GM18858 (cell line): ENCODE results near the gene MAPK1.
"Not testable (repeated sequence)": the region's sequence is repeated elsewhere in the genome, so short reads cannot be mapped to it uniquely, and the experiment has no call there.

ENCODE experiments used
- ATAC-seq: cut with Tn5 transposase; IDR thresholded peaks from one replicate; pipeline ENCODE4 v1.9.1; 2021; ENCODE audit not compliant: unreplicated experiment

Gene MAPK1

GRCh38 chr22:21823740-21824444 is 43.6 kb downstream of the MAPK1 start:
- ATAC-seq = no peak

- no peak for ATAC-seq
Observed at GRCh38 chr22:21819183-21819770, 48.2 kb downstream of the MAPK1 start.

- no peak for ATAC-seq
Observed at GRCh38 chr22:21818487-21819182, 48.8 kb downstream of the MAPK1 start.

- not testable (repeated sequence) for ATAC-seq
Observed at GRCh38 chr22:21817497-21817853, 50.0 kb downstream of the MAPK1 start.

- ATAC-seq = no peak
Observed at GRCh38 chr22:21816787-21817496, 50.5 kb downstream of the MAPK1 start.

GRCh38 chr22:21816472-21816786 is 51.0 kb downstream of the MAPK1 start:
- ATAC-seq = no peak

GRCh38 chr22:21815958-21816357 is 51.5 kb downstream of the MAPK1 start:
- ATAC-seq = no peak

- no peak for ATAC-seq
Observed at GRCh38 chr22:21815357-21815756, 52.1 kb downstream of the MAPK1 start.

- no peak for ATAC-seq
Observed at GRCh38 chr22:21811982-21812381, 55.5 kb downstream of the MAPK1 start.

- ATAC-seq = no peak
Observed at GRCh38 chr22:21807544-21808529, 59.6 kb downstream of the MAPK1 start.

GRCh38 chr22:21805325-21805724 is 62.1 kb downstream of the MAPK1 start:
- ATAC-seq = not testable (repeated sequence)

GRCh38 chr22:21803811-21804249 is 63.6 kb downstream of the MAPK1 start:
- ATAC-seq = no peak

- no peak for ATAC-seq
Observed at GRCh38 chr22:21802673-21803072, 64.8 kb downstream of the MAPK1 start.

GRCh38 chr22:21802056-21802455 is 65.4 kb downstream of the MAPK1 start:
- ATAC-seq = no peak

GRCh38 chr22:21801304-21801644 is 66.2 kb downstream of the MAPK1 start:
- not testable (repeated sequence) for ATAC-seq

- no peak for ATAC-seq
Observed at GRCh38 chr22:21800552-21801303, 66.7 kb downstream of the MAPK1 start.

- ATAC-seq = no peak
Observed at GRCh38 chr22:21797444-21798221, 69.8 kb downstream of the MAPK1 start.

GRCh38 chr22:21796863-21797262 is 70.6 kb downstream of the MAPK1 start:
- no peak for ATAC-seq

- no peak for ATAC-seq
Observed at GRCh38 chr22:21796231-21796630, 71.2 kb downstream of the MAPK1 start.
